Muscle of arm (tissue), 12 donors: ENCODE measurements around the gene CTNND2. TPM values are rescaled to one million over a fixed set of nuclear protein-coding genes. Genes with fewer than 3 reads are reported as not detected.

Experiments used
- DNase-seq: peaks from one replicate; pipeline ENCODE4 v3.0.0-alpha.2; 2013
- polyA plus RNA-seq, 12 donors: library from polyadenylated mRNA; unstranded; fragments of 120-200 nt; gene quantifications; one replicate each; pipeline ENCODE4 v1.2.1, GENCODE V29; 2013; ENCODE audit not compliant: insufficient read length in 12 of 12

CTNND2 gene
- polyA plus RNA-seq, 12 donors = 0.45 to 2.2 (median 0.82) TPM; not detected in 2

DNA sequence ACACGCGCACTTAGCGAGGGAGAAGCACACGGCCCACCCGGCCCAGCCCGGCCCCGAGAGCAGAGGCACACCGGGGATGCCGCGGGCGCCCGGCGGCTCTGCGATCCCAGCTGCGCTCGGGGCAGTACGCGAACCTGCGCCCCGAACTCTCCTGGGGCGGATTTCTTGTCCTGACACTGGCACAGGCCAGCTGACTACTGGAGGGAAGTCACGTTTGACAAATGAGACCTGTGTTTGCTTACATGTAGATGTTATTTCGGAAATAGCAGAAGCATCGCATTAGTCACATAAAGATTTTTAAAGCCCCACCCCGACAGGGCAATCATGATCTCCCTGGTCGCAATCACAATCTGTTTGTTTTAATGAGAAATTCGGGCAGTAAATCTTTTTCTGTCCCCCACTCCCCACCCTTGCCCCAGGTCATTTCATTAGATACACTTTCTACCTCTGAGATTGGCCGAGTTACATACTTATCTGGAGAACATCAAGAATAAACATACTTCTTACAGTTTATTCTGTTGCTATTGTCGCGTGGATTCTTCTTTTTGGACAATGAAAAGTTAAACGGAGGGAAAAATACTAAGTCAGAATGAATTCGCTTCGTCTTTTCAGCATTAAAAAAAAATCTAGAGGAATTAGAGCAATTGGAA, 518.9 kb downstream of the CTNND2 start:
- no peak for DNase-seq

DNA sequence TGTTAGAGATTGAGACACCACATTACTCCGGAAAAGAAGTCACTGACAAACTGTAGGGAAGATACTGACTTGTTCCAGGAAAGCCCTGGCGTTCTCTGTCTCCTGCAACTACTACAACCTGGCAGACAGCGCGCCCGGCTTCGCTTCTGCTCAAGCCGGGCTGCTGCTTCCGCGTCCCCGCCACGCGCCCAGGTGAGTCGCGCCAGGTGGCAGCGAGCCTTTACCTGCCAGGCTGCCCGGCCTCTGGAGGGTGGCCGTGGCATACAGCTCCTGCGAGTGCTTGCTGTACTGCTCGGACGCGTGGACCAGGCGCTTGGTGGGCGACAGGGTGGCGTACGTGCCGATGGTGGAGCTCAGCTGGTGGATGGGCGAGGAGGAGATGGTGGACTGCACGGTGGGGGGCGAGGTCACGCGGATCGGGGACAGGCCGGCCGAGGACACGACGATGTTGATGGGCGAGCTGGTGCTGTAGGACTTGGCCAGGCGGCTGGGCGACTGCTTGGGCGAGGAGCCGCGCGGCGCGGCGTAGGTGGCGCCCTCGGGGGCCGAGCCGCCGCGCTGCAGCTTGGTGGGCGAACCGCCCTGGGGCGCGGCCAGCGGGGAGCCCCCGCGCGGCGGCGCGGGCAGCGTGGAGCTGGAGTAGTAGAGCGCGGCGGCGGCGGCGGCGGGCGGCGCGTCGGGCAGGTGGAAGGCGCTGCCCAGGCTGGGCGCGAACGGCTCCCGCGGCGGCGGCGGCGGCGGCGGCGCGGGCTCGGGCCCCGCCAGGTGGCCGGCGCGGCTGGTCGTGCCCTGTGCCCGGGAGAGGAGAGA, 519.6 kb downstream of the CTNND2 start:
- no peak for DNase-seq

DNA sequence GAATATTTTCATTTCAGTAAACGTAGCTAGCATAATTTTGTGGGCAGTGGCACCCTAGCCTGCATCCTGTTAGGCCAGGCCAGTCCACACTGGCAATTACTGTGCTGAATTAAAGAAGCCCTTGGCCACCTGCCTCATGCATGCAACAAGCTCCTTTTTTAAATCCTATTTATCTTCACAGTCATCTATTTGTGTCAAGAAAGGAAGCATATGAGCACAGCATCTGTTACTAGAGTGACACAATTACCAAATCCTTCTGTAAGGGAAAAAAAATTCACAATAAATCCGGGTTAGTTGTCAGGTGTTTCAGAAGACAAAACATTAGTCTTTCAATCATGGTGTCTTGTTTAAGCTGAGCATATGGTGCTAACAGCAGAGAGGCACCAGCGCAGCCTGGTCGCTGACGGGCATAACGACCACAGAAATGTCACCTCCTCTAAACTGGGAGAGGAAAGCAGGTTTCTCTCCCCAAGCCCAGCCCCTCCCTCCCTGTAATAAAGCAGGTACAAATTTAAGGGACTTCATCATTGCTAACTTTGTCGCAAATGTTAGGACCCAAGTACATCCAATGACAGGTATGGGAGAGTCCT, 520.6 kb downstream of the CTNND2 start:
- no peak for DNase-seq

DNA sequence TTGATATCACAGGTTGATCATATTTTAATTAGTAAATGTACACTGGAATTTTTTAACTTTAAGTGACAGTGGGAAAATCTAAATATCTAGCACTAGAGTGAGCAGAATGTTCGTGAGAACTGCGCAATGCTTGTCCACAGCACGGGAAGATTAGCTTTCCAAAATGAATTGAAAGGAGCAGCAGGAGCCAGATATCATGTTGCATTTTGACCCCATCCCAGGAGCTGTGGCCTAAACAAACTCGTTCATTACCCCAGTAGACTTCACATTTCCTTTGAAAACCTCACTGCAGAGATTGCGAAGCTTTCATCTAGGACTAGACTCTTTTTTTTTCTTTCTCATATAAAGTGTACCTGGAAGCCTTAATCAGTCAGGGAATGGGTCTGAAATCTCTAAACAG, 525.8 kb downstream of the CTNND2 start:
- no peak for DNase-seq

DNA sequence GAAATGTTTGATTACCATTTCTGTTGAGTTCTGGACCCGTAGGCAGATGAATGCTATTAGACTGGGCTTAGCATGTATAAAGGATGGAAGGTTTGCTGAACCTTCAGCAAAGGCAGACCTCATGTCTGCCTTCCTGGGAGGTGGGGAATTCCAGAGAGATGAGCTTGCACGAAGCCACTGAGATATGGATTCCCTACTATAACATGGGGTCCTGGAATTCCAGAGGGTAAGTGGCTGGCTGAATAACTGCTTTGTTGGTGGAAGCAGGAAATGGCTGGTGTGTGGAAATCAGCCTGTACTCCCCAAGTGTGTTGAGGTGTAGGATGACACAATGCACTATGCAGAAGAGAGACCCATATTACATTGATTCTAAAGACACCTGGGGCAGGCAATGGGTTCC, 526.4 kb downstream of the CTNND2 start:
- no peak for DNase-seq

DNA sequence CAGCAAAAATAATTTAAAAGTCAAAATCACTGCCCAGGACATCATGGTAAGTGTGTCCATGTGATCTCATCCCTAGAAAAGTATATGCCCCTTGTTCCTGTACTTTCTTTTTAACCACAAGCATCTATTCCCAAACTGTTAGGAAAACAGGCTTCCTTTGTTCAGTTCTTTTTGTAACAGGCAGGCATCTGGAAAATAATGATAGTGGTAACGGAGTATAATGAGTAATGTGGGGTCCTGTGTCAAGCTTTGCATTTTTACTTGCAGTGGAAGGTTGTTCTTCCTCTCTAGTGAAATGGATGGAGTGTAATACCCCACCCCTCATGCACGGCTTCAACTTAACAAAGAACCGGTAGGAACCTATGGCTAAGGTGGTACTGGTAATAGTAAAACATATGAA, 532.1 kb downstream of the CTNND2 start:
- no peak for DNase-seq

DNA sequence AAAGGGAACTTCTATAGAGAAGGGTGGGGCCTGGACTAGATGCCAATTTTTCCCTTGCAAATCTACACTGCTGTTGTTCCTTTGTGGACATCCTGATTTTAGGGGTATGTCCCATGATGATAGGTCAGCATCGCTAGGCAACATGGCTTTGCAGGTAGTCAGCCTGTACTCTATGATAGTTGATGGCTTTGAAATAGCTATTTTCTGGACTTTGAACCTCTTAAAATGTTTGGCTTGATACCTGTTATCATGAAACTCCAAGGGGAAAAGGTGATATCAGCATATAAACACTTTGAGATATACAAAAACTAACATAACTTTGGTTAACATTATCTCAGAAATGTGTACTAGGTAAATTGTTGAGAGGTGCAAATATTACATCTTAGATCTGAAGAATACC, 533.2 kb downstream of the CTNND2 start:
- DNase-seq = no peak

DNA sequence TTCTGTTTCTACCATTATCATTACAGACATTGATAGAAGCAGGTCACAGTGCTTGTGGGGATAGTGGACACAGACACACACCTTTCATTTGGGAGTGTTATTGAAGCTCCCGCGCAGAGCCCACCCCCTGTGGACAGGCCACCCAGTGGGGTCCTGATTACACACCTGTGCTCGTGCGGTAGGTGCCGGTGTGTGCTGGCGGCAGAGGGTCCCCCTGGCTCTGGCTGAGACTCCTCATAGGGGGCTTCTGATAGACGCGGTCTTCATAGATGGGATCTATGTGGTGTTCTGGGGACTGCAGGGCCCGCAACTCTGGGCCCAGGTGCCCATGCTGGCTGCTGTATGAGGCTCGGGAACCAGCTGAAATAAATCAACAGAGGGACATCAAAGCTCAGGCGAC, 539.7 kb downstream of the CTNND2 start:
- DNase-seq = no peak

DNA sequence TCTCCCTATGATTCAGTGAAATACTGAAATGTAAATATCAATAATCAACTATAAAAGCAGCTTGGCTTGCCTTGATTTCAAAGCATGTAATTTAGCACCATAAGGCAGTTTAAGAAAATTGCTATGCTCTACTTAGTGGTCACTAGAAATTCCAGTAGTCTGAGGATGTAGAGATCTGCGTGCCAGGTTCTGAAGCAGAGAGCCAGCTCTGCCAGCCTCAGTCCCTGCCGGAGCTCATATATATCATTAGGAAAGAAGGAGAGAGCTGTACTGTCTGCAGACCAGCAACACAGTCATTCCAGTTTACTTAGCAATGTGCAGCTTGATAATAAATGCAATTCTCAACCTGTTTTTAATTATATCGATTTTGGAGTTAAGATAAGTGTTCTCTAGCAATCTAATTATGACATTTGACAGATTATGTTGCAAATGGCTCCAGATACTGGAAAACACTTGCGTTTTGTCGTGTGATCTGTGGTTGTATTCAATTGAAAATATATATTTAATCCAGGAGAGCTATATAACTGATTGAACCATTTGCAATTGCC, 540.5 kb downstream of the CTNND2 start:
- no peak for DNase-seq

DNA sequence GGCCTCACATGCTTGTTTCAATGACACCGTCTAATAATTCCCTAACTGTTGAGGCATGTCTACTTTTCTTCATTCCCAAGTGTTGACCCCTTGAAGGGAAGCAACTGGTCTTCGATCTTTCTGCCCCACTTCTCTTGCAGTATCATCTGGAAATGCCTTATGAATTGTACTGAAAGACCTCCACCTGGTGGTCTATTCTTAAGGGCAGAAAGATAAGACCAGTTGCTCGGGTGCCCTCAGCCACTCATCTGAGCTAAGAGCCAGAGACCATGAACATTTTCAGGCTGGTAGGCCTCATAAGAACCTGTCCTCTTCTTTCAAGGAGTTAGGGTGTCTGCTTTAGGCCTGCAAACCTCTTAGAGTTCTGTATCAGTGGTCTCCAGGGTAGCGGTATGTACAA, 542.5 kb downstream of the CTNND2 start:
- no peak for DNase-seq

DNA sequence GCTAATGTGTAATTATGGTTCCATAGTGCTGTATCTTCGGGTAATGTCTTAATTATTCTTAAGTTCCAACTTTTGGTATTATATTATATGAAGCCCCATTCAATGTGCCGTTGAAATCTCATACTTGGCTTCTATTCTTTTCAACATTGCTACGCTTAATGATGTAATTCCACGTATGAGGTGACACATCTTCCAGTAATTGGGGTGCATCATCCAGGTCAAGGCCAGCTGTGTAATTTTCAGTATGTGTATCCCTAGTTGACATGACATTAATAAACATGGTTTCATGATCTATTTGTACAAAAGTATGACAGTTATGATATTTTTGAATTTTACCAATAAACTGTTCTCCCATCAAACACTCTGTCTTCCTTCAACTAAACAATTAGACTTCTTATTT, 546.3 kb downstream of the CTNND2 start:
- no peak for DNase-seq

DNA sequence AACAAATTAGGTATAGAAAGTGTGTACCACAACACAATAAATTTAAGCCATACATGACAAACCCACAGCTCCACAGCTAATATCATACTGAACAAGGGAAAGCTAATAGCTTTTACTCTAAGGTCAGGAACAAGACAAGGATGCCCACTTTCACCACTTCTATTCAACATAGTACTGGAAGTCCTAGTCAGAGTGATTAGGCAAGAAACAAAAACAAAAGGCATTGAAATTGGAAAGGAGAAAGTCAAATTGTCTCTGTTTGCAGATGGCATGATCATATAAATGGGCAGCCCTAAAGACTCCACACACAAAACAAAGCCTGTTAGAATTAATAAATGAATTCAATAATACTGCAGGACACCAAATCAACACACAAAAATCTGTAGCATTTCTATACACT, 548.8 kb downstream of the CTNND2 start:
- no peak for DNase-seq

DNA sequence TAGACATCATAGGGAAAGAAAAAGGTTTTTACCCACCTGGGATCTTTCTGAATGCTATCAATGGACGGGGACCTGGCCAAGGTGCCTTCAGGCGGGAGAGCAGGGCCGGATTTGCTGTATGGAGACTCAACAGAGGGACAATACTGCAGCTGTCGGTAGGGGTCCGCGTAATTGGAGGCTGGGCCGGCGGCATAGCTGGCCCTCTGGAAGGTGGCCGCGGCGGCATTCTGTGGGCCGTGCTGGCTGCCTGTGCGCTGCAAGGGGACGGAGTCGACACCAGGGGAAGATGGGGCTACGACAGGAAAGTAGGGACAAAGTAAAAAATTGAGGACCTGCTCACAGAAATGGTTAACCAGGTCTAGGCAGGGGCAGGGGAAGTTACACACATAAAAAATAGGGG, 557.9 kb downstream of the CTNND2 start:
- DNase-seq = no peak

DNA sequence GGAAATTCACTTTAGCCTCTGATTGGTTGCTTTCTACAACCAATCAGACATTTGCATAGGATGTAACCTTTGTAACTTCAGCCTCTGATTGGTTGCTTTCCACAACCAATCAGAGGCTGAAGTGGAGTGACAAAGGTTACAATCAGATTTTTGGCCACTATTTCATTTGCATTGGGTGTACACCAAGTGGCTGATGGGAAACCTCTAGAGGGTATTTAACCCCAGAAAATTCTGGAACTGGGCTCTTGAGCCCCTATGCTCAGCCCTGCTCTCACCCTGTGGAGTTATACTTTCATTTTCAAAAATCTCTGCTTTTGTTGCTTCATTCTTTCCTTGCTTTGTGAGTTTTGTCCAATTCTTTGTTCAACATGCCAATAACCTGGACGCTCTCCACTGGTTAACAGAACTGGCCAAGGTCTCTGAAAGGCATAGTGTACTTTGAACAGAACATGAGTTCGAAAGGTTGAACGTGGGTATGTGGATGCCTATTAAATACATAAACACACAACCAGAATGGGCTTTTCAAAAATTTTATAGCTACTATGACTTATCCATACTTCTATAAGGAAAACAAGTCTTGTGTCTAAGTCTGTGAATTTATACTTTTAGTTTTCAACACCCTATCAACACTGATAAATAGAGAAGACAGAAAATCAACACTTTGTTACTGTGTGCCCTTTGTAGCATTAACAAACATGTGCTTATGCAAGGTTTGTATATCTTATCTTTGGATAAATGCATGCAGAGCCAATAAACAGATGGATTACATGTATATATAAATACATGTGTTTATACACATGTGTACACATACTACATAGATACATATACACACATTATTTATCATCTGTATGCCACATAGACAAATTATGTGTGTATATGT, 568.1 kb downstream of the CTNND2 start:
- DNase-seq = no peak

DNA sequence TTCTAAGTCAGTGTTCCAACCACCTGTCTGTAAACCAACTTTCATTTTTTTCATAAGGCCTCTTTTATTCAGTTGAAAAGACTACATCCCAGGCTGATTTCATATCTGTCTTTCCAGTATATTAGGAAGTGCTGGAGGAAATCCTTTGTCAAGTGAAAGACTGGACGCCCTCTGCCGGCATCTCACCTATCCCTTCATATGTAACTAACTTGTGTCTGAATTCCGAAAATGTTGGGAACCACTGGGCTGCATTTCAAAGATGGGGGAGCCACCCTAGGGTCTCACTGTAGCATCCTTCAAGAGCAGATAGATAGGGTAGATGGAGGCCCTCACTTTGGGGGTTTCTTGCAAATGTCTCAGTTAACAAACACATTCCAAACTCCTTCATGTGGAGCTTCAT, 569.8 kb downstream of the CTNND2 start:
- no peak for DNase-seq

DNA sequence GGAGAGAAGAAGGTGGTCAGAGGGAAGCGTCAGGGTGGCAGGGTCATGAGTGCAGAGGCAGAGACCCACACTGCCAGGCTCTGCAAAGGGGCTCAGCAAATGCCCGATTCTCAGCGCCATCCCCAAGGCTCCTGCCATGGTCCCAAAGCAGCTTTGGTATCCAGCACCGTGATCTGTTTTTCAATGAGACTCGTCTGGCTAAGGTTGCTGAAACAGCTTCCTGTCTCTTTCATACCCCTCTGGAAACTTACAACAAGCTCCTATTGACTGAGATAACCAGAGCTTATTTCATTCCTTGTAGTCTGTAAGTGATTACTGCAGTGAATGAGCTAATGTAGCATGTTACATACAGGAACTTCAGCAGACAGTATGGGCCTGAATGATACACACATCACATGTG, 574.6 kb downstream of the CTNND2 start:
- DNase-seq = no peak

DNA sequence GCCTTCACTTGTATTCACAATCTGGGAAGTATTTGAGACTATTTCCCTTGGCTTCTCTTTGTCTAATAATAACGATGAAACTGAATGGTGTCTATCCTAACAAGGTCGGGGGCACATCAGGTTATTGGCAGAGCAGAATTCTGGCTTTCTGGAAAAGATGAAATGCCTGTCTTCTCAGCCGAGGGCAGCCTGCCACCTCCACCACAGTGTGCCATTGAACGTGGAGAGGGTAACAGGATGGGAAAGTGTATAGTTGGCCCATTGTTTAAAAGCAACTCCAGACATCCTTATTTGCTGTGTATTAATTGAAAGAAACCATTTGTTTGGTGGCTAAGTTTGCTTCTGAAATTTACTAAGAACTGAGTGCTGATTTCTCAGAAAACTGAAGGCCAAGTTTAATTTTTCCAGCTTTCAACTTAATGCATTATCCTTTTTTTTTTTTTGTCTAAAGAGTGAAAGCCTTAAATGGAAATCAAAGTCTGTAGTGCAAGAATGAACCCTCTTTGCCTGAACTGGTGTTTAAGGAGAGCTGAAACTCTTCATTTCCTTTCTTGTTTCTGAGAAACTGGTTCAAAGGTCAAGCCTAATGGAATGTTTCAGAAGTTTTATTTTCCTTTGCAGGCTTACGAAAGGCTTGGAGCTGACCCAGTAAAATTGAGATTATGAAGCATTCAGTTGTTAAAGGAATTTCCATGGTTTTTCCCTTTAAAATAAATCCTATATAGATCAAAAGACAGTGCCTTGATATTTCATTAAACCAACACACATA, 579.5 kb downstream of the CTNND2 start:
- no peak for DNase-seq

DNA sequence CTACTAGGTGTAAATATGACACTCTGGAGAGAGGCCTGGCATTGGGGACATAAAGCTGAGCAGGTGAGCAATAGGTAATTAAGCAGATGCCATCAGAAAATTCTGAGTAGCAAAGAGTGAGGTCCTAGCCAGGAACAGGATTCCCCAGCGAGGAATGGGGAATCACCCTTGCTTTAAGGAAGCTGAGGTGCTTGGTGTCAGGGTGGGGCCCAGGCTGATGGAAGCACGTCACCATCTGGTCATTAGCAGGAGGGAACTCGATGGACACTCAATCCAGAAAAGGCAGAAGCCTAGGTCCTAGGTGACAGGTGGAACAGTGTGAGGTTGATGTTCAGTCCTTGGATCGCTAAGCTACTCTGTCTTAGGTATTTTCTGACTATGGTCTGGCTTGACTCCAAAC, 580.5 kb downstream of the CTNND2 start:
- DNase-seq = no peak

DNA sequence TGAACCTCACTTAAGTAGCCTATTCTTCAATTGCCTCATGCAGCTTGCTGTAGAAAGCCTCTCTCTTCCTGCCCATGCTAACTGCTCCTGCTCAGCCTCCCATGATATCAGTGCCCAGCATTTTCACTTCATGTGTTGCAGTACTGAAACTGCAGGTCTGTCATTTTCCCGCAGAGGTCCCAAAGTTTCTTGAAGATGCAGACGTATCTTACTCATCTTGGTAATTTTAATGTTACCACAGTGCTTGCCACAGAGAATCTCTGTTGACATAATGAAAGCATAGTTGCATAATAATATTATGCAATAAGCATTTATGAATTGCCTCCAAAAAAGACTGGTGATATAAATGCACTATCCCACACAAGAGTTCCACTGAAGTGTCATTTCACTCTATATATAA, 582.1 kb downstream of the CTNND2 start:
- DNase-seq = no peak

DNA sequence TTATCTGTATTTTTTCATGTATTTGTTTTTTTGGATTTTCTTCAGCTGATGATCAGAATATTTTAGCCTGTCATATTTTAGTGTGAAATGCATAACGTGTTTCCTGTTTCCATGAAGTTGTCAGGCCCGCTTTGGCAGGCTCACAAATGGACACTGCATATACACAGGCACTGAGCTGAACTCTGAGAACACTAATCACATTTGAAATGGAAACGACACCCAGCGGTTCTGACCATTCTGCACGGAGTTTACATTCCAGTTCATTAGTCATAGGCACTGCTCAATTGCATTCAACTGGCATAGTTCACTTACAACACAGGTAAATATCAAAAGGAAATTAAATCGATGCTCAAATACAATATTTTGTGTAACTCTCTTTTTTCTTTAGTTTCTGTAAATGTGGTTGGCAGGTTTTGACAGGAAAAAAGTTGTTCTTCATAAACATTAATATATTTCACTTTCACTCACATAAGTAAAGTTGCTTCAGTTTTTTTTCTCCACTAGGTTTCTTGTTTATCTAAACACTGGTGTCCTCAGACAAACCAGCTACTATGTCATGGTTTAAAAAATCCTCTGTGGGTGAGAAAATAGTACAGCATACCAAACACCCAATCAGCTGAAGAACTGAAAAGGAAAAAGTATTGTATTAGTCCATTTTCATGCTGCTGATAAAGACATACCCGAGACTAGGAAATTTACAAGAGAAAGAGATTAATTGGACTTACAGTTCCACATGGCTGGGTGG, 584.2 kb downstream of the CTNND2 start:
- DNase-seq = no peak
